ENCODE results near the gene TRIM37. TPM values are rescaled to one million over a fixed set of nuclear protein-coding genes. Genes with fewer than 3 reads are reported as not detected.

TRIM37 gene
- total and polyA plus RNA-seq, 2 donors from 2014 or later, result 9.7 to 19.1 TPM

DNA sequence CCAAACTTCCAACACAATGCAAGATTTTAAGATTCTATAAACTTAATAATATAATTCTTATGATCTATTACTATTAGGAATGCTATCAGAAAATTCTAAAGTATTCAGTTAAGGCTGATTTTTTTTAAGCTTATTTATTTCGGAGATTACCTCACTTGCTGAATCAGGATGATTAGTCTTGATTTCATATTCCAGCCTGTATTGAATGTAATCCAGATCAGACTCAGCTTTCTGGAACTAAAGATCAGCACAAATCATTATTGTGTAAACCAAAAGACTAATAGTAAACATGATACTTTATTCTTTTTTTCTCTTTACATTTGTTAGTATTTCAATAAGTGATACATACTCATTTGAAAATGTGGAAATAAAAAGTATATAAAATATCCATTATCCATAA, 24.5 kb upstream of the TRIM37 start:
- TF ChIP-seq, protein P1, sequence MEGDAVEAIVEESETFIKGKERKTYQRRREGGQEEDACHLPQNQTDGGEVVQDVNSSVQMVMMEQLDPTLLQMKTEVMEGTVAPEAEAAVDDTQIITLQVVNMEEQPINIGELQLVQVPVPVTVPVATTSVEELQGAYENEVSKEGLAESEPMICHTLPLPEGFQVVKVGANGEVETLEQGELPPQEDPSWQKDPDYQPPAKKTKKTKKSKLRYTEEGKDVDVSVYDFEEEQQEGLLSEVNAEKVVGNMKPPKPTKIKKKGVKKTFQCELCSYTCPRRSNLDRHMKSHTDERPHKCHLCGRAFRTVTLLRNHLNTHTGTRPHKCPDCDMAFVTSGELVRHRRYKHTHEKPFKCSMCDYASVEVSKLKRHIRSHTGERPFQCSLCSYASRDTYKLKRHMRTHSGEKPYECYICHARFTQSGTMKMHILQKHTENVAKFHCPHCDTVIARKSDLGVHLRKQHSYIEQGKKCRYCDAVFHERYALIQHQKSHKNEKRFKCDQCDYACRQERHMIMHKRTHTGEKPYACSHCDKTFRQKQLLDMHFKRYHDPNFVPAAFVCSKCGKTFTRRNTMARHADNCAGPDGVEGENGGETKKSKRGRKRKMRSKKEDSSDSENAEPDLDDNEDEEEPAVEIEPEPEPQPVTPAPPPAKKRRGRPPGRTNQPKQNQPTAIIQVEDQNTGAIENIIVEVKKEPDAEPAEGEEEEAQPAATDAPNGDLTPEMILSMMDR (IDR thresholded peaks at IDR 0.05; ENCODE audit: borderline replicate concordance, extremely low read depth, insufficient read depth), result no peak
- Histone ChIP-seq H3K4me1 (ENCODE audit: control insufficient read depth in 2 of 3, insufficient read depth in 2 of 3, low read depth in 1 of 3, low read length in 3 of 3) (no peaks in the 10 kb centered on the region), H3K36me3 (ENCODE audit: control insufficient read depth in 2 of 3, insufficient read depth in 3 of 3, low read length in 3 of 3) (peaks cover 0 to 4% (median 2%) of the 10 kb centered on the region in 3 donors), H3K9me3 (ENCODE audit: control insufficient read depth in 2 of 3, insufficient read depth in 1 of 3, low read length in 3 of 3) (no peaks in the 10 kb centered on the region), H3K4me3 (ENCODE audit: low read length in 3 of 3) (no peak overlapping the region), H3K9ac (ENCODE audit: low read length in 3 of 3) (no peak overlapping the region), H3K27me3 (ENCODE audit: control insufficient read depth, insufficient read depth, low read length) (no peaks in the 10 kb centered on the region), H3K27ac (ENCODE audit: low read depth in 2 of 2, low read length in 2 of 2) (no peak overlapping the region)
- FAIRE-seq (no peak), DNase-seq (no peak)
- intact Hi-C loops (cut with DNase I), result no loop called here

GRCh38 chr17:59129814-59130213, 23.1 kb upstream of the TRIM37 start:
- peaks cover 0 to 4% (median 2%) of the 10 kb centered on the region in 3 donors for H3K36me3 ChIP-seq (ENCODE audit: control insufficient read depth in 2 of 3, insufficient read depth in 3 of 3, low read length in 3 of 3)
- no peak overlapping the region for H3K9ac ChIP-seq (ENCODE audit: low read length in 3 of 3)
- FAIRE-seq (no peak), DNase-seq (no peak)
- no peaks in the 10 kb centered on the region for H3K27me3 ChIP-seq (ENCODE audit: control insufficient read depth, insufficient read depth, low read length)
- H3K4me1 ChIP-seq (ENCODE audit: control insufficient read depth in 2 of 3, insufficient read depth in 2 of 3, low read depth in 1 of 3, low read length in 3 of 3), result no peaks in the 10 kb centered on the region
- H3K4me3 ChIP-seq (ENCODE audit: low read length in 3 of 3), result no peak overlapping the region
- TF ChIP-seq, protein P1 (IDR thresholded peaks at IDR 0.05; ENCODE audit: borderline replicate concordance, extremely low read depth, insufficient read depth), result no peak
- H3K27ac ChIP-seq (ENCODE audit: low read depth in 2 of 2, low read length in 2 of 2), result no peak overlapping the region
- intact Hi-C loops (cut with DNase I), result no loop called here
- H3K9me3 ChIP-seq (ENCODE audit: control insufficient read depth in 2 of 3, insufficient read depth in 1 of 3, low read length in 3 of 3), result no peaks in the 10 kb centered on the region

DNA sequence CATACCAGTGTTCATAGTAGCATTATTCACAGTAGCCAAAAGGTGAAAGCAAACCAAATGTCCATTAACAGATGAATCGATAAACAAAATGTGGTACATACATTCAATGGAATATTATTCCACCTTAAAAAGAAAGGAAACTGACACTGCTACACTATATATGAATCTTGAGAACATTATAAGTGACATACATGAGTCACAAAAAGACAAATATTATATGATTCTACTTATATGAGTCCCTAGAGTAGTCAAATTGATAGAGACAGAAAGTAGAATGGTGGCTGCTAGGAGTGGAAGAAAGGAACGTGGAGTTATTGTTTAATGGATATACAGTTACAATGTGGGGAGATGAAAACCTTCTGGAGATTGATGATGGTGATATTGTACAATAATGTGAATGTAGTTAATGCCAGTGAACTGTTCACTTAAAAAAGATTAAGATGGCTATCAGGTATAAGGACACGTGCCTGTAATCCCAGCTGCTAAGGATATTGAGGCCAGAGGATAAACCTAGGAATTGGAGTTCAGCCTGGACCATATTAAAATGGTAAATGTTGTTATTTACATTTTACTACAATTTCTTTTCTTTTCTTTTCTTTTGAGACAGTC, 20.2 kb upstream of the TRIM37 start:
- Histone ChIP-seq H3K4me1 (ENCODE audit: control insufficient read depth in 2 of 3, insufficient read depth in 2 of 3, low read depth in 1 of 3, low read length in 3 of 3) (no peaks in the 10 kb centered on the region), H3K4me3 (ENCODE audit: low read length in 3 of 3) (no peak overlapping the region), H3K9ac (ENCODE audit: low read length in 3 of 3) (no peak overlapping the region), H3K36me3 (ENCODE audit: control insufficient read depth in 2 of 3, insufficient read depth in 3 of 3, low read length in 3 of 3) (peaks cover 0 to 4% (median 2%) of the 10 kb centered on the region in 3 donors), H3K27me3 (ENCODE audit: control insufficient read depth, insufficient read depth, low read length) (no peaks in the 10 kb centered on the region), H3K27ac (ENCODE audit: low read depth in 2 of 2, low read length in 2 of 2) (no peak overlapping the region), H3K9me3 (ENCODE audit: control insufficient read depth in 2 of 3, insufficient read depth in 1 of 3, low read length in 3 of 3) (no peaks in the 10 kb centered on the region)
- FAIRE-seq (no peak), DNase-seq (no peak)
- intact Hi-C loops (cut with DNase I), result no loop called here
- TF ChIP-seq, protein P1 (IDR thresholded peaks at IDR 0.05; ENCODE audit: borderline replicate concordance, extremely low read depth, insufficient read depth), result no peak

- H3K4me3 ChIP-seq (ENCODE audit: low read length in 3 of 3), result no peak overlapping the region
- H3K9me3 ChIP-seq (ENCODE audit: control insufficient read depth in 2 of 3, insufficient read depth in 1 of 3, low read length in 3 of 3), result no peaks in the 10 kb centered on the region
- TF ChIP-seq, protein P1 (IDR thresholded peaks at IDR 0.05; ENCODE audit: borderline replicate concordance, extremely low read depth, insufficient read depth), result no peak
- H3K36me3 ChIP-seq (ENCODE audit: control insufficient read depth in 2 of 3, insufficient read depth in 3 of 3, low read length in 3 of 3), result peaks cover 0 to 4% (median 2%) of the 10 kb centered on the region in 3 donors
- H3K9ac ChIP-seq (ENCODE audit: low read length in 3 of 3), result no peak overlapping the region
- H3K4me1 ChIP-seq (ENCODE audit: control insufficient read depth in 2 of 3, insufficient read depth in 2 of 3, low read depth in 1 of 3, low read length in 3 of 3), result no peaks in the 10 kb centered on the region
- DNase-seq, result no peak
- intact Hi-C loops (cut with DNase I), result no loop called here
- no peak overlapping the region for H3K27ac ChIP-seq (ENCODE audit: low read depth in 2 of 2, low read length in 2 of 2)
- FAIRE-seq, result no peak
- no peaks in the 10 kb centered on the region for H3K27me3 ChIP-seq (ENCODE audit: control insufficient read depth, insufficient read depth, low read length)
Observed at GRCh38 chr17:59124665-59125064, 18.0 kb upstream of the TRIM37 start.
